GM12878 (cell line): ENCODE measurements around the gene FMNL2.

Experiments
- BACH1 ChIP-seq: fragments of 450-650 bp; IDR thresholded peaks from 2 replicates; pipeline ENCODE4 v1.6.1; 2017; ENCODE audit warnings: mild to moderate bottlenecking, borderline replicate concordance
- CTCF ChIP-seq, 3 experiments: IDR thresholded peaks in 2 of 3; conservative IDR thresholded peaks in 1 of 3; 2 replicates each; pipeline ENCODE4 v1.5.1; 2011; ENCODE audit warnings: low read depth in 3 of 3, low read length in 3 of 3, mild to moderate bottlenecking in 3 of 3, control low read depth in 2 of 3, moderate library complexity in 2 of 3, inconsistent platforms in 1 of 3, mixed read lengths in 1 of 3; ENCODE audit not compliant: control insufficient read depth in 2 of 3, insufficient read depth in 1 of 3; ENCODE audit errors: extremely low read depth in 1 of 3
- E2F4 ChIP-seq: IDR thresholded peaks from 2 replicates; pipeline ENCODE4 v1.6.1; 2012; ENCODE audit warnings: low read depth, low read length, improper control_type of control experiment
- EZH2 ChIP-seq: IDR thresholded peaks from 2 replicates; pipeline ENCODE4 v1.6.1; 2012; ENCODE audit warnings: low read depth, mild to moderate bottlenecking, control low read depth, inconsistent platforms, low read length, borderline replicate concordance; ENCODE audit not compliant: control insufficient read depth
- JUNB ChIP-seq: IDR thresholded peaks from 2 replicates; pipeline ENCODE4 v1.6.1; 2016; ENCODE audit warnings: antibody characterized with exemption, mild to moderate bottlenecking
- KDM1A ChIP-seq: fragments of 200-600 bp; sonication (generic); IDR thresholded peaks from 2 replicates; pipeline ENCODE4 v1.6.1; 2016; ENCODE audit warnings: borderline replicate concordance
- POLR2A ChIP-seq: IDR thresholded peaks from 2 replicates; pipeline ENCODE4 v1.6.1; 2011; ENCODE audit warnings: low read depth, mild to moderate bottlenecking, low read length
- YY1 ChIP-seq: IDR thresholded peaks from 2 replicates; pipeline ENCODE4 v1.6.1; 2011; ENCODE audit warnings: low read depth, mild to moderate bottlenecking, low read length
- ZNF274 ChIP-seq: IDR thresholded peaks from one replicate; pipeline ENCODE4 v1.8.0; 2011; ENCODE audit not compliant: insufficient read length, insufficient read depth
- TF ChIP-seq, protein P1 (sequence below): IDR thresholded peaks from 2 replicates; pipeline ENCODE4 v1.6.1; 2012; ENCODE audit warnings: low read depth, low read length, improper control_type of control experiment

GRCh38 chr2:152354069-152354755 is 19.2 kb downstream of the FMNL2 start:
- TF ChIP-seq, protein P1, sequence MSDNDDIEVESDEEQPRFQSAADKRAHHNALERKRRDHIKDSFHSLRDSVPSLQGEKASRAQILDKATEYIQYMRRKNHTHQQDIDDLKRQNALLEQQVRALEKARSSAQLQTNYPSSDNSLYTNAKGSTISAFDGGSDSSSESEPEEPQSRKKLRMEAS, result no peak
- TF ChIP-seq KDM1A (no peak), EZH2 (no peak), BACH1 (no peak), CTCF (IDR thresholded peaks at IDR 0.05 in 2 of 3, conservative IDR thresholded peaks at IDR 0.05 in 1 of 3; ENCODE audit: control insufficient read depth in 2 of 3, extremely low read depth in 1 of 3, insufficient read depth in 1 of 3, low read depth in 3 of 3, low read length in 3 of 3) (no peak), YY1 (no peak), JUNB (no peak), E2F4 (no peak), ZNF274 (no peak), POLR2A (no peak)
